Activated naive CD4-positive, alpha-beta T cell treated with anti-CD3 and anti-CD28 coated beads for 36 hours (primary cell): Measurements from ENCODE around the gene ADH4. TPM values are rescaled to one million over a fixed set of nuclear protein-coding genes. Genes with fewer than 3 reads are reported as not detected.
"Not testable (repeated sequence)": the region's sequence is repeated elsewhere in the genome, so short reads cannot be mapped to it uniquely, and the experiment has no call there.

Experiments
- CTCF ChIA-PET: fragments of 350-600 bp; sonication (Branson Sonifier 250); formaldehyde crosslinking; loops from one replicate; lab custom pipeline; 2021; ENCODE audit warnings: antibody characterized with exemption; lab: Charles Lee
- DNase-seq: peaks from one replicate; pipeline ENCODE4 v3.0.0-alpha.2; 2020
- H3K27ac Mint-ChIP-seq: one replicate; pipeline ENCODE4 v1.8.0; 2021; ENCODE audit warnings: mild to moderate bottlenecking, mixed read lengths
- H3K27me3 Mint-ChIP-seq: one replicate; pipeline ENCODE4 v1.8.0; 2021; ENCODE audit warnings: low read depth, mixed read lengths
- H3K36me3 Mint-ChIP-seq: one replicate; pipeline ENCODE4 v1.8.0; 2021; ENCODE audit warnings: low read depth, mixed read lengths
- H3K4me1 Mint-ChIP-seq: one replicate; pipeline ENCODE4 v1.8.0; 2021; ENCODE audit warnings: low read depth, mixed read lengths
- H3K4me3 Mint-ChIP-seq: one replicate; pipeline ENCODE4 v1.8.0; 2021; ENCODE audit warnings: mild to moderate bottlenecking, moderate library complexity, mixed read lengths
- H3K9me3 Mint-ChIP-seq: one replicate; pipeline ENCODE4 v1.8.0; 2021; ENCODE audit warnings: mixed read lengths
- intact Hi-C: fragments of 100-400 bp; cut with micrococcal nuclease; formaldehyde crosslinking; loops from one replicate; pipeline ENCODE4 v1.15.1; 2023
- total RNA-seq, 2 experiments: library from RNA; stranded (reverse); gene quantifications; one replicate each; pipeline ENCODE4 v1.2.3, GENCODE V29; 2021

The ADH4 gene
- total RNA-seq, 2 experiments from 2014 or later = not detected

DNA sequence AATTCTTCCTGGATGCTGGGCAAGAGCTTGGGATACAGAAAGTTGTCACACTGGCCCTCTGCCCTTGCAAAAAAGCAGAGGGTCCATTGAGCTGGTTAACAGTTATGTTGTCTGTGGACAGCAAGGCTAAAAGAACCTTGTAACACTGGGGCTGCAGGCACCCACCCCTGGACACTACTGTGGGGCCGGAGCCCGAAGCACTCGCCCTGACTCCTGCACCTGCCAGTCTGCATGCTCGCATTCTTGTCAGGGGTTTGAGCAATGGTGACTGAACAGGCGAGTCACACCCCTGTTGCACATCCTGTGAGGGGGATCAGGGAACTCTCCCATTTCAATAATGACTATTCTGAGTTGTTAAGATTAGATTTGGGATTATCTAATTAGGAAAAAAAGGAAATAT is 23.6 kb downstream of the ADH4 start:
- intact Hi-C loops = no loop called here
- Mint-ChIP-seq H3K36me3 (no peaks in the 10 kb centered on the region), H3K27me3 (no peaks in the 10 kb centered on the region), H3K27ac (no peak overlapping the region), H3K4me1 (no peaks in the 10 kb centered on the region), H3K4me3 (no peak overlapping the region), H3K9me3 (no peaks in the 10 kb centered on the region)
- no peak for DNase-seq
- CTCF ChIA-PET = interaction anchor here (0.6 to 1.6 kb wide), 3 partner anchors 281 to 346 kb away, joined by 3 to 5 read pairs (median 4); no protein-coding TSS in a partner anchor

- Mint-ChIP-seq H3K36me3 (no peaks in the 10 kb centered on the region), H3K4me3 (no peak overlapping the region), H3K27me3 (no peaks in the 10 kb centered on the region), H3K27ac (no peak overlapping the region), H3K4me1 (no peaks in the 10 kb centered on the region), H3K9me3 (no peaks in the 10 kb centered on the region)
- CTCF ChIA-PET = interaction anchor here (0.7 to 2.0 kb wide), 6 partner anchors 15 to 1624 kb away, joined by 3 to 9 read pairs (median 4); no protein-coding TSS in a partner anchor
- intact Hi-C loops = loop anchor here (1.0 to 5.0 kb wide), 3 partner anchors 287 to 689 kb away; no protein-coding TSS in a partner anchor
- DNase-seq = no peak
These were observed 26.0 kb downstream of the ADH4 start for GRCh38 chr4:99117876-99118693.

DNA sequence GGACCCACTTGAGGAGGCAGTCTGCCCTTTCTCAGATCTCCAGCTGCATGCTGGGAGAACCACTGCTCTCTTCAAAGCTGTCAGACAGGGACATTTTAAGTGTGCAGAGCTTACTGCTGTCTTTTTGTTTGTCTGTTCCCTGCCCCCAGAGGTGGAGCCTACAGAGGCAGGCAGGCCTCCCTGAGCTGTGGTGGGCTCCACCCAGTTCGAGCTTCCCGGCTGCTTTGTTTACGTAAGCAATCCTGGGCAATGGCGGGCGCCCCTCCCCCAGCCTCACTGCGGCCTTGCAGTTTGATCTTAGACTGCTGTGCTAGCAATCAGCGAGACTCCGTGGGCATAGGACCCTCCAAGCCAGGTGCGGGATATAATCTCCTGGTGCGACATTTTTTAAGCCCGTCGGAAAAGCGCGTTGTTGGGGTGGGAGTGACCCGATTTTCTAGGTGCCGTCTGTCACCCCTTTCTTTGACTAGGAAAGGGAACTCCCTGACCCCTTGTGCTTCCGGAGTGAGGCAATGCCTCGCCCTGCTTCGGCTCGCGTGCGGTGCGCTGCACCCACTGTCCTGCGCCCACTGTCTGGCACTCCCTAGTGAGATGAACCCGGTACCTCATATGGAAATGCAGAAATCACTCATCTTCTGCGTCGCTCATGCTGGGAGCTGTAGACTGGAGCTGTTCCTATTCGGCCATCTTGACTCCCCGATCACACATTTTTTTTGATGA is 26.8 kb downstream of the ADH4 start:
- H3K9me3 Mint-ChIP-seq, DNase-seq, H3K27me3 Mint-ChIP-seq, H3K27ac Mint-ChIP-seq, H3K4me3 Mint-ChIP-seq, H3K36me3 Mint-ChIP-seq, H3K4me1 Mint-ChIP-seq: not testable (repeated sequence)
- CTCF ChIA-PET = interaction anchor here (0.7 to 2.0 kb wide), 6 partner anchors 14 to 1625 kb away, joined by 3 to 9 read pairs (median 4); no protein-coding TSS in a partner anchor
- intact Hi-C loops = loop anchor here (5.0 kb wide), 1 partner anchor 690 kb away; no protein-coding TSS in a partner anchor

GRCh38 chr4:99109286-99109685 is 34.8 kb downstream of the ADH4 start:
- CTCF ChIA-PET, DNase-seq, H3K9me3 Mint-ChIP-seq, H3K4me3 Mint-ChIP-seq, H3K27ac Mint-ChIP-seq, H3K36me3 Mint-ChIP-seq, intact Hi-C loops, H3K27me3 Mint-ChIP-seq, H3K4me1 Mint-ChIP-seq: not testable (repeated sequence)

GRCh38 chr4:99104153-99104552 is 39.9 kb downstream of the ADH4 start:
- Mint-ChIP-seq H3K4me1 (no peaks in the 10 kb centered on the region), H3K9me3 (no peaks in the 10 kb centered on the region), H3K4me3 (no peak overlapping the region), H3K27me3 (no peaks in the 10 kb centered on the region), H3K36me3 (no peaks in the 10 kb centered on the region), H3K27ac (no peak overlapping the region)
- CTCF ChIA-PET = no interaction called here
- no peak for DNase-seq
- intact Hi-C loops = no loop called here

- intact Hi-C loops = no loop called here
- H3K27me3 Mint-ChIP-seq = no peaks in the 10 kb centered on the region
- DNase-seq = no peak
- peaks cover 1% of the 10 kb centered on the region for H3K9me3 Mint-ChIP-seq
- CTCF ChIA-PET = interaction anchor here (0.6 to 1.1 kb wide), 2 partner anchors 15 to 108 kb away, joined by 4 to 5 read pairs; partner anchors contain the start of gene METAP1
- no peaks in the 10 kb centered on the region for H3K4me1 Mint-ChIP-seq
- peaks cover 1% of the 10 kb centered on the region for H3K36me3 Mint-ChIP-seq
- no peak overlapping the region for H3K4me3 Mint-ChIP-seq
- no peak overlapping the region for H3K27ac Mint-ChIP-seq
These were observed 40.9 kb downstream of the ADH4 start for GRCh38 chr4:99103166-99103565.

GRCh38 chr4:99102634-99103033 is 41.5 kb downstream of the ADH4 start:
- no peak for DNase-seq
- Mint-ChIP-seq H3K4me3 (no peak overlapping the region), H3K4me1 (no peaks in the 10 kb centered on the region), H3K27me3 (no peaks in the 10 kb centered on the region), H3K36me3 (peaks cover 1% of the 10 kb centered on the region), H3K9me3 (peaks cover 1% of the 10 kb centered on the region), H3K27ac (no peak overlapping the region)
- CTCF ChIA-PET = interaction anchor here (1.1 kb wide), 1 partner anchor 107 kb away, joined by 4 read pairs; the partner anchor contains the start of gene METAP1
- intact Hi-C loops = no loop called here

GRCh38 chr4:99100876-99101275 is 43.2 kb downstream of the ADH4 start:
- no peaks in the 10 kb centered on the region for H3K4me1 Mint-ChIP-seq
- DNase-seq = no peak
- intact Hi-C loops = no loop called here
- CTCF ChIA-PET = interaction anchor here (0.6 to 1.2 kb wide), 4 partner anchors 11 to 106 kb away, joined by 3 read pairs; partner anchors contain the start of gene METAP1
- peaks cover 1% of the 10 kb centered on the region for H3K9me3 Mint-ChIP-seq
- no peaks in the 10 kb centered on the region for H3K27me3 Mint-ChIP-seq
- no peak overlapping the region for H3K27ac Mint-ChIP-seq
- no peak overlapping the region for H3K4me3 Mint-ChIP-seq
- H3K36me3 Mint-ChIP-seq = peaks cover 1% of the 10 kb centered on the region

DNA sequence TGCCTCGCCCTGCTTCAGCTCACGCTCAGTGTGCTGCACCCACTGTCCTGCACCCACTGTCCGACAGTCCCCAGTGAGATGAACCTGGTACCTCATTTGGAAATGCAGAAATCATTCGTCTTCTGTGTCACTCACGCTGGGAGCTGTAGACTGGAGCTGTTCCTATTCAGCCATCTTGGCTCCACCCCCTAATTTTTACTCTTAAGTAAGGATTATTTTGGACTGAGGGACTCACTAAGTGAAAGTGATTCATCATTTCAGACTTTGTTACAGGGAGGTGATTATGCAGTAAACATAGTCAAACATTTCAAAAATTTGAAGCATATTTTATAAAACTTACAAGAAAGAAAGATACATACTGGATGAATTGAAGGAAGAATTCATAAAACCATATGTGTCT is 44.3 kb downstream of the ADH4 start:
- H3K4me1 Mint-ChIP-seq, intact Hi-C loops, DNase-seq, H3K27ac Mint-ChIP-seq, H3K4me3 Mint-ChIP-seq, H3K36me3 Mint-ChIP-seq, CTCF ChIA-PET, H3K27me3 Mint-ChIP-seq, H3K9me3 Mint-ChIP-seq: not testable (repeated sequence)

DNA sequence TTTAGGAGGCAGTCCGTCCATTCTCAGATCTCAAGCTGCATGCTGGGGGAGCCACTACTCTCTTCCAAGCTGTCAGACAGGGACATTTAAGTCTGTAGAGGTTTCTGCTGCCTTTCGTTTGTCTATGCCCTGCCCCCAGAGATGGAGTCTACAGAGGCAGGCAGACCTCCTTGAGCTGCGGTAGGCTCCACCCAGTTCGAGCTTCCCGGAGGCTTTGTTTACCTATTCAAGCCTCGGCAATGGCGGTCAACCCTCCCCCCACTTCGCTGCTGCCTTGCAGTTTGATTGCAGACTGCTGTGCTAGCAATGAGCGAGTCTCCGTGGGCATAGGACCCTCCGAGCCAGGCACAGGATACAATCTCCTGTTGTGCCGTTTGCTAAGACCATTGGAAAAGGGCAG is 44.8 kb downstream of the ADH4 start:
- no peak for DNase-seq
- no peak overlapping the region for H3K27ac Mint-ChIP-seq
- no peaks in the 10 kb centered on the region for H3K4me1 Mint-ChIP-seq
- peaks cover 1% of the 10 kb centered on the region for H3K9me3 Mint-ChIP-seq
- H3K36me3 Mint-ChIP-seq = peaks cover 1% of the 10 kb centered on the region
- intact Hi-C loops = no loop called here
- CTCF ChIA-PET = no interaction called here
- H3K27me3 Mint-ChIP-seq = no peaks in the 10 kb centered on the region
- no peak overlapping the region for H3K4me3 Mint-ChIP-seq

DNA sequence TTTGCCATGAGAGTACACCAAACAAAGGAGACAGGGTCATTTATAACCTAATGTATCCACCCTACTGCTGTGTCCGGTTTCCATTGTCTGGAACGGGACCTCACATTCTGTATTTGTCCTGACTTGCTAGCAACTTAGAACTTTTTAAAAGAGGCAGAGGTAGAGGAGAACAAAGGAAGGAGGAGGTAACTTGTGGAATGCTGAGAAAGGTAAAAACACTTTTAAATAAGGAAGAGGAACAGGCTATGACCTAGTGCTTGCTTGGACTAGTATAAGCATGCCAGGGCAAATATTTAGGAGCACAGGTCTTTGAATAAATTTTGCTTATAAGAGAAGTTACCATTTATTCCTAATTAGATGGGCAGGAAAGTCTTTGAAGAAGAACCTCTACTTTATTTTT is 52.3 kb downstream of the ADH4 start:
- H3K9me3 Mint-ChIP-seq, intact Hi-C loops, H3K27ac Mint-ChIP-seq, CTCF ChIA-PET, H3K36me3 Mint-ChIP-seq, H3K4me3 Mint-ChIP-seq, H3K27me3 Mint-ChIP-seq, DNase-seq: not testable (repeated sequence)
- peaks cover 22% of the 10 kb centered on the region for H3K4me1 Mint-ChIP-seq

DNA sequence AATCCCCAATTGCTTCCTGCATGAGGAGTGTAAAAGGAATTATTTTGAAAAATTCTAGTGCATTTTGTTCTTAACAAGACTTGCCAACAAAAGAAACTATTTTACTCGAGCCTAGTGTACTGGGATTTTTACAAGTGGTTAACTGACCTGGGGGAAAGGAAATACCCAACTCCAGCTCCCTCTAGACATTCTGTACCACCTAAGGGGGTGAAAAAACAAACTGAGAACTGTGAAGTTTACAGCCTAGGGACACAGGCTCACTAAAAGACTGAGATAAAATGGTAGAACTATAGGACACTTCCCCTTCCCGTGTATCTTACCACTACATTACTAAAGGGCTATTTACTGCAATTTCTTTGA is 52.9 kb downstream of the ADH4 start:
- H3K9me3 Mint-ChIP-seq = peaks cover 2% of the 10 kb centered on the region
- intact Hi-C loops = no loop called here
- peaks cover 1% of the 10 kb centered on the region for H3K36me3 Mint-ChIP-seq
- no peaks in the 10 kb centered on the region for H3K27me3 Mint-ChIP-seq
- no peak overlapping the region for H3K4me3 Mint-ChIP-seq
- no peak overlapping the region for H3K27ac Mint-ChIP-seq
- DNase-seq = no peak
- CTCF ChIA-PET = interaction anchor here (1.0 kb wide), 1 partner anchor 313 kb away, joined by 3 read pairs; no protein-coding TSS in a partner anchor
- H3K4me1 Mint-ChIP-seq = peaks cover 27% of the 10 kb centered on the region
